ENCODE data around the gene CPPED1.

GRCh38 chr16:12643034-12643455 is 160.6 kb downstream of the CPPED1 start:
- TF ChIP-seq CTBP1 (IDR thresholded peaks at IDR 0.05; ENCODE audit: borderline replicate concordance) (no peak), HDGF (IDR thresholded peaks at IDR 0.05; ENCODE audit: borderline replicate concordance) (no peak), SUZ12 (IDR thresholded peaks at IDR 0.05) (no peak), L3MBTL2 (conservative IDR thresholded peaks at IDR 0.05) (no peak), FOXM1 (IDR thresholded peaks at IDR 0.05; ENCODE audit: borderline replicate concordance) (no peak), FOXK2 (IDR thresholded peaks at IDR 0.05) (no peak), FOXA1 (IDR thresholded peaks at IDR 0.05) (no peak), BHLHE40 (IDR thresholded peaks at IDR 0.05; ENCODE audit: borderline replicate concordance) (no peak), LEF1 (IDR thresholded peaks at IDR 0.05; ENCODE audit: borderline replicate concordance) (no peak), PKNOX1 (IDR thresholded peaks at IDR 0.05) (no peak), NFRKB (IDR thresholded peaks at IDR 0.05) (no peak), SP1 (IDR thresholded peaks at IDR 0.05) (no peak), TARDBP (IDR thresholded peaks at IDR 0.05) (no peak)

Measured in HEK293T (cell line).